ENCODE data around the gene BOK. TPM values are rescaled to one million over a fixed set of nuclear protein-coding genes. Genes with fewer than 3 reads are reported as not detected.
A peak's percentile ranks its signal among the peaks of the same experiment; 100 is the strongest.

The BOK gene
- total and polyA plus RNA-seq, 9 of the 15 experiments (the other 6 are each of a cell fraction or from before 2014, with no cell fraction given) = 0.03 to 3.3 (median 2.0) TPM; not detected in 1

DNA sequence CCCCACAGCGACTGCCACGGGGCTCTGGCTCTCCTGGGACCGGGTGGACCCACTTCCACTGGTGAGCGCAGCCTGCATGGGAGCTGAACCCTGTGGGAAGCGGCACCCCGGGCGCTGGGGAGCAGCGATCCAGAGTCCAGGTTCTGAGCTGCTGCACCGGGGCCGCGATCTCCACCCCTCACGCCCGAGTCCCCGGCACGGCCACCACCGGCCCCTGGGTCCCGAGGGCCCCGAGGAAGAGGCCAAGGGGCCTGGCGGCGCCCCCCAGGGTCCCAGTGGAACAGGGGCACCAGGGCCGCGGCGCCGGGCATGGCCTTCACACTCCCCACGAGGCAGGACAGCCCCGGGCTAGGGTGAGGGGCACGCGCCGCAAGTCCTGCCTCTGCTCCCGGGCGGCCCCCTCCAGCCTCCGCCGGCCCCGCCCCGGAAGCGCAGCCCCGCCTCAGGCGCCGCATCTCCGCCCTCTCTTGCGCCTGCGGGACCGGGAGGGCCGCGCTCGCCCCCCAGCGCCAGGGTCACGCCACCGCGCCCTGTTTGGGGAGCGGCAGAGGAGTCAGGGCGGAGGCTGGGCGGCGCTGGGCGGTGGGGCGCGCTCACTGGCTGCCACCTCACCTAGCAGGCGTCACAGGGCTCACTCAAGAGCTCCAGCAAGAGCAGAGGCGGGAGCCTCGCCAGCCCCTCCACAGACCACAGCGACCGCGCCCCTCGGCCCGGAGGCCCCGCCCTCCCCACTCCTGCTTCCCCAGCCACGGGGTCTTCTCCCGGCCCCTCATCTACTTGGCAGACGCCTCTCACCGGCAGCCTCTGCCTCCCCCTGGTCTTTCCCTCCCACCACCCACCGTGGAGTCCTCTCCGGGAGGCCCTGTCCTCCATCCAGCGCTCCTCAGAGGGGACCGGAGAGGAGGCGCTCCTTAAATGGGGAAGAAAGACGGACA, 51.6 kb downstream of the BOK start (continued):
- TF ChIP-seq, protein P1, sequence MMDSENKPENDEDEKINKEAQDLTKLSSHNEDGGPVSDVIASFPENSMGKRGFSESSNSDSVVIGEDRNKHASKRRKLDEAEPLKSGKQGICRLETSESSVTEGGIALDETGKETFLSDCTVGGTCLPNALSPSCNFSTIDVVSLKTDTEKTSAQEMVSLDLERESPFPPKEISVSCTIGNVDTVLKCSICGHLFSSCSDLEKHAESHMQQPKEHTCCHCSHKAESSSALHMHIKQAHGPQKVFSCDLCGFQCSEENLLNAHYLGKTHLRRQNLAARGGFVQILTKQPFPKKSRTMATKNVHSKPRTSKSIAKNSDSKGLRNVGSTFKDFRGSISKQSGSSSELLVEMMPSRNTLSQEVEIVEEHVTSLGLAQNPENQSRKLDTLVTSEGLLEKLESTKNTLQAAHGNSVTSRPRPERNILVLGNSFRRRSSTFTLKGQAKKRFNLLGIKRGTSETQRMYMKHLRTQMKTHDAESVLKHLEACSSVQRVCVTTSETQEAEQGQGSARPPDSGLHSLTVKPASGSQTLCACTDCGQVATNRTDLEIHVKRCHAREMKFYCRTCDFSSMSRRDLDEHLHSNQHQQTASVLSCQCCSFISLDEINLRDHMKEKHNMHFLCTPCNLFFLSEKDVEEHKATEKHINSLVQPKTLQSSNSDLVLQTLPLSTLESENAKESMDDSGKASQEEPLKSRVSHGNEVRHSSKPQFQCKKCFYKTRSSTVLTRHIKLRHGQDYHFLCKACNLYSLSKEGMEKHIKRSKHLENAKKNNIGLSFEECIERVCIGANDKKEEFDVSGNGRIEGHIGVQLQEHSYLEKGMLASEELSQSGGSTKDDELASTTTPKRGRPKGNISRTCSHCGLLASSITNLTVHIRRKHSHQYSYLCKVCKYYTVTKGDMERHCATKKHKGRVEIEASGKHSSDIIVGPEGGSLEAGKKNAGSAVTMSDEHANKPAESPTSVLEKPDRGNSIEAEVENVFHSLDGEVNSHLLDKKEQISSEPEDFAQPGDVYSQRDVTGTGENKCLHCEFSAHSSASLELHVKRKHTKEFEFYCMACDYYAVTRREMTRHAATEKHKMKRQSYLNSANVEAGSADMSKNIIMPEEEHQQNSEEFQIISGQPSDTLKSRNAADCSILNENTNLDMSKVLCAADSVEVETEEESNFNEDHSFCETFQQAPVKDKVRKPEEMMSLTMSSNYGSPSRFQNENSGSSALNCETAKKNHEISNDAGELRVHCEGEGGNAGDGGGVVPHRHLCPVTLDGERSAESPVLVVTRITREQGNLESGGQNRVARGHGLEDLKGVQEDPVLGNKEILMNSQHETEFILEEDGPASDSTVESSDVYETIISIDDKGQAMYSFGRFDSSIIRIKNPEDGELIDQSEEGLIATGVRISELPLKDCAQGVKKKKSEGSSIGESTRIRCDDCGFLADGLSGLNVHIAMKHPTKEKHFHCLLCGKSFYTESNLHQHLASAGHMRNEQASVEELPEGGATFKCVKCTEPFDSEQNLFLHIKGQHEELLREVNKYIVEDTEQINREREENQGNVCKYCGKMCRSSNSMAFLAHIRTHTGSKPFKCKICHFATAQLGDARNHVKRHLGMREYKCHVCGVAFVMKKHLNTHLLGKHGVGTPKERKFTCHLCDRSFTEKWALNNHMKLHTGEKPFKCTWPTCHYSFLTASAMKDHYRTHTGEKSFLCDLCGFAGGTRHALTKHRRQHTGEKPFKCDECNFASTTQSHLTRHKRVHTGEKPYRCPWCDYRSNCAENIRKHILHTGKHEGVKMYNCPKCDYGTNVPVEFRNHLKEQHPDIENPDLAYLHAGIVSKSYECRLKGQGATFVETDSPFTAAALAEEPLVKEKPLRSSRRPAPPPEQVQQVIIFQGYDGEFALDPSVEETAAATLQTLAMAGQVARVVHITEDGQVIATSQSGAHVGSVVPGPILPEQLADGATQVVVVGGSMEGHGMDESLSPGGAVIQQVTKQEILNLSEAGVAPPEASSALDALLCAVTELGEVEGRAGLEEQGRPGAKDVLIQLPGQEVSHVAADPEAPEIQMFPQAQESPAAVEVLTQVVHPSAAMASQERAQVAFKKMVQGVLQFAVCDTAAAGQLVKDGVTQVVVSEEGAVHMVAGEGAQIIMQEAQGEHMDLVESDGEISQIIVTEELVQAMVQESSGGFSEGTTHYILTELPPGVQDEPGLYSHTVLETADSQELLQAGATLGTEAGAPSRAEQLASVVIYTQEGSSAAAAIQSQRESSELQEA (IDR thresholded peaks at IDR 0.05; ENCODE audit: low read depth) = no peak
- no peak for TF ChIP-seq ZNF354B (CRISPR knock-in tag; IDR thresholded peaks at IDR 0.05)
- TF ChIP-seq IRF2 (CRISPR knock-in tag; IDR thresholded peaks at IDR 0.05) = no peak
- no peak for TF ChIP-seq EP400 (IDR thresholded peaks at IDR 0.05)
- TF ChIP-seq CHD7 (IDR thresholded peaks at IDR 0.05; ENCODE audit: low read depth, low read length) = no peak
- TF ChIP-seq TSC22D4 (tag; IDR thresholded peaks at IDR 0.05) = no peak
- TF ChIP-seq CXXC5 (CRISPR knock-in tag; IDR thresholded peaks at IDR 0.05) = peak; percentile 62

Measured in K562 (cell line).